Vagina (tissue), 2 donors: ENCODE measurements around the gene LACTBL1.

Experiments used
- POLR2A ChIP-seq, 2 donors: fragments of 450-650 bp; IDR thresholded peaks; one replicate each; pipeline ENCODE4 v1.6.1; 2017; ENCODE audit warnings: antibody characterized with exemption in 2 of 2, mild to moderate bottlenecking in 2 of 2, moderate library complexity in 2 of 2
- POLR2AphosphoS5 ChIP-seq, 2 donors: sonication (generic); formaldehyde crosslinking; IDR thresholded peaks; one replicate each; pipeline ENCODE4 v1.9.0; 2017; ENCODE audit warnings: antibody characterized with exemption in 2 of 2, mild to moderate bottlenecking in 2 of 2, low read depth in 1 of 2; ENCODE audit not compliant: insufficient read depth in 1 of 2
- TF ChIP-seq, protein P1 (sequence below), 3 experiments: fragments of 450-650 bp in 2 of 3; fragments of 200-600 bp in 1 of 3; sonication (generic) in 1 of 3; IDR thresholded peaks; one replicate each; pipeline ENCODE4 v1.5.1; 2017 to 2019; ENCODE audit warnings: antibody characterized with exemption in 3 of 3, mild to moderate bottlenecking in 2 of 3, moderate library complexity in 2 of 3

DNA sequence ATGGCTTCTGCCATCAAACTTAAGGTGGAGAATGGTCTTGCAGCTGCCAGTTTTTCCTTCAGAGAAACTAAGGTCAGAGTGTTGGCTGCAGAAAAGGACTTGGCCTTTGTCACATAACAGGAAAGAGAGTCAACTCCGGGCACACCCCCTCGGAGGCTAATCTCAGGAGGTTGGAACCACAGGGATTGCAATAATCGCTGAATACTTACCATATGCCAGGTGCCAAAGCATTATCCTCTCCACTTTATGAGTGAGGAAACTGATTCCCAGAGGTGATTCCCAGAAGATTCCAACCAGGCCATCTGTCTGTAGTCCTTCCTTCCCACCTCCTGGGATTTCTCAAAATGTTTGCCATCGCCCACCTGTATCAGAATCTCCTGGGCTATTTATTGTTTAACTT, 54.0 kb downstream of the LACTBL1 start:
- TF ChIP-seq POLR2A (IDR thresholded peaks at IDR 0.05) (no peak), POLR2AphosphoS5 (IDR thresholded peaks at IDR 0.05; ENCODE audit: insufficient read depth in 1 of 2, low read depth in 1 of 2) (no peak)
- TF ChIP-seq, protein P1, sequence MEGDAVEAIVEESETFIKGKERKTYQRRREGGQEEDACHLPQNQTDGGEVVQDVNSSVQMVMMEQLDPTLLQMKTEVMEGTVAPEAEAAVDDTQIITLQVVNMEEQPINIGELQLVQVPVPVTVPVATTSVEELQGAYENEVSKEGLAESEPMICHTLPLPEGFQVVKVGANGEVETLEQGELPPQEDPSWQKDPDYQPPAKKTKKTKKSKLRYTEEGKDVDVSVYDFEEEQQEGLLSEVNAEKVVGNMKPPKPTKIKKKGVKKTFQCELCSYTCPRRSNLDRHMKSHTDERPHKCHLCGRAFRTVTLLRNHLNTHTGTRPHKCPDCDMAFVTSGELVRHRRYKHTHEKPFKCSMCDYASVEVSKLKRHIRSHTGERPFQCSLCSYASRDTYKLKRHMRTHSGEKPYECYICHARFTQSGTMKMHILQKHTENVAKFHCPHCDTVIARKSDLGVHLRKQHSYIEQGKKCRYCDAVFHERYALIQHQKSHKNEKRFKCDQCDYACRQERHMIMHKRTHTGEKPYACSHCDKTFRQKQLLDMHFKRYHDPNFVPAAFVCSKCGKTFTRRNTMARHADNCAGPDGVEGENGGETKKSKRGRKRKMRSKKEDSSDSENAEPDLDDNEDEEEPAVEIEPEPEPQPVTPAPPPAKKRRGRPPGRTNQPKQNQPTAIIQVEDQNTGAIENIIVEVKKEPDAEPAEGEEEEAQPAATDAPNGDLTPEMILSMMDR (IDR thresholded peaks at IDR 0.05): no peak
